ENCODE data around the gene SIPA1L3.

- TF ChIP-seq CTCF (IDR thresholded peaks at IDR 0.05; ENCODE audit: low read length) (no peak), EZH2 (IDR thresholded peaks at IDR 0.05; ENCODE audit: borderline replicate concordance, low read length) (no peak)
Measured at GRCh38 chr19:37948362-37948761, 41.4 kb downstream of the SIPA1L3 start.

Data from OCI-LY1 (cell line).